Measurements from ENCODE around the gene JAKMIP2. TPM values are rescaled to one million over a fixed set of nuclear protein-coding genes. Genes with fewer than 3 reads are reported as not detected.
"Not testable (repeated sequence)": the region's sequence is repeated elsewhere in the genome, so short reads cannot be mapped to it uniquely, and the experiment has no call there.

Gene JAKMIP2
- total and polyA plus RNA-seq, 4 donors: 0.93 to 3.8 (median 2.1) TPM

GRCh38 chr5:147636729-147636984 is 145.9 kb downstream of the JAKMIP2 start:
- ATAC-seq (ENCODE audit: insufficient read depth, low FRiP score) (no peak), DNase-seq (no peak)
- H3K27me3 ChIP-seq (ENCODE audit: control insufficient read depth in 3 of 3, insufficient read depth in 3 of 3, low read length in 2 of 3): no peaks in the 10 kb centered on the region
- H3K36me3 ChIP-seq (ENCODE audit: control insufficient read depth in 4 of 4, insufficient read depth in 4 of 4, low read length in 4 of 4): no peaks in the 10 kb centered on the region
- WGBS, 2 donors: 95 to 97% methylated on average over 3 of the region's 3 CpGs
- peaks cover 0 to 16% (median 0%) of the 10 kb centered on the region in 5 donors for H3K4me1 ChIP-seq (ENCODE audit: control insufficient read depth in 5 of 5, insufficient read depth in 5 of 5, low read length in 5 of 5)
- no peaks in the 10 kb centered on the region for H3K9me3 ChIP-seq (ENCODE audit: control insufficient read depth in 4 of 4, insufficient read depth in 3 of 4, low read length in 3 of 4)
- TF ChIP-seq CTCF (IDR thresholded peaks at IDR 0.05; ENCODE audit: control extremely low read depth, extremely low read depth): no peak
- no peak overlapping the region for H3K27ac ChIP-seq (ENCODE audit: low read depth in 1 of 2, low read length in 1 of 2)
- no peak overlapping the region for H3K9ac ChIP-seq (ENCODE audit: insufficient read depth in 1 of 2, low read length in 2 of 2)
- H3K4me3 ChIP-seq: no peak overlapping the region

DNA sequence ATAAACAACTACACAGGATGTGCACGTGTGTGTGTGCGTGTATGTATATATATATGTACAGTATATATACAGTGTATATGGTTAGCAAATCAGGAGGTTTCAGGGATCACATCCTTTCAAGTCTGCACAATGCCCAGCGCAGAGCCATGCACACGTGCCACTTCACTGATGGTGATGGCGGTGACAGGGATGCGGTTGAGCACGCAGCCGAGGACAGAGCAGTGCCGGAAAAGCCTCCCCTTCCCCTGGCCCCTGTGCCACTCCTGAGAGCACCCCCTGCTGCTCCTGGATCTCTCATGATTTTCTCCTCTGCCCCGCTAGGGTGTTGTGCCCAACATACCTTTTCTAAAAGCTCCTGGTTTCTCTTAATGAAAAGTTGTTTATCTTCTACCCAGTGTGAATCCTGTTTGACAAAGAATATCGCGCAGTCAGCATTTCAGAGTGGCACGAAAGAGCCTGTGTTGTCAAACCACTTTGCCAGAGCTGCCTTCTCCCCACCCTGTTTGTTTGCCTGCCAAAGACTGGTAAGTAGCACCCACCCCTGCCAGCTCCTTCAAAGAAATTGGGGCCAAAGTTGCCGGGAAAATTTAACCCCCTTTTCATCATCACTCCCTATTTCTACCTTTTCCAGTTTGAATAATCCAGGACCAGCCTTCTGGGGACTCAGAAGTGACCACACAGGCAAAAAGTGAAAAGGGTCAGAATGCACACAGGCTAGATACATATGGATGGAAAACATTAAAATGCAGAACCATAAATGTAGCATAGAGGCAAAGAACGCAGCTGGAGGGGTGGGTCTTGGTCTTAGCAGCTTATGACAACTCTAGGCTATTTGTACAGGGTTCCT is 146.4 kb downstream of the JAKMIP2 start:
- 86 to 91% methylated on average over 15 of the region's 15 CpGs for WGBS, 2 donors
- no peaks in the 10 kb centered on the region for H3K9me3 ChIP-seq (ENCODE audit: control insufficient read depth in 4 of 4, insufficient read depth in 3 of 4, low read length in 3 of 4)
- ATAC-seq (ENCODE audit: insufficient read depth, low FRiP score) (no peak), DNase-seq (no peak)
- H3K27ac ChIP-seq (ENCODE audit: low read depth in 1 of 2, low read length in 1 of 2): no peak overlapping the region
- no peaks in the 10 kb centered on the region for H3K27me3 ChIP-seq (ENCODE audit: control insufficient read depth in 3 of 3, insufficient read depth in 3 of 3, low read length in 2 of 3)
- TF ChIP-seq CTCF (IDR thresholded peaks at IDR 0.05; ENCODE audit: control extremely low read depth, extremely low read depth): no peak
- no peak overlapping the region for H3K4me3 ChIP-seq
- no peak overlapping the region for H3K9ac ChIP-seq (ENCODE audit: insufficient read depth in 1 of 2, low read length in 2 of 2)
- H3K4me1 ChIP-seq (ENCODE audit: control insufficient read depth in 5 of 5, insufficient read depth in 5 of 5, low read length in 5 of 5): peaks cover 0 to 16% (median 0%) of the 10 kb centered on the region in 5 donors
- no peaks in the 10 kb centered on the region for H3K36me3 ChIP-seq (ENCODE audit: control insufficient read depth in 4 of 4, insufficient read depth in 4 of 4, low read length in 4 of 4)

- H3K9ac ChIP-seq (ENCODE audit: insufficient read depth in 1 of 2, low read length in 2 of 2); DNase-seq; H3K4me3 ChIP-seq; H3K27me3 ChIP-seq (ENCODE audit: control insufficient read depth in 3 of 3, insufficient read depth in 3 of 3, low read length in 2 of 3); H3K9me3 ChIP-seq (ENCODE audit: control insufficient read depth in 4 of 4, insufficient read depth in 3 of 4, low read length in 3 of 4); H3K36me3 ChIP-seq (ENCODE audit: control insufficient read depth in 4 of 4, insufficient read depth in 4 of 4, low read length in 4 of 4); ATAC-seq (ENCODE audit: insufficient read depth, low FRiP score); H3K27ac ChIP-seq (ENCODE audit: low read depth in 1 of 2, low read length in 1 of 2): not testable (repeated sequence)
- WGBS, 2 donors: 74 to 84% methylated on average over 5 of the region's 5 CpGs
- H3K4me1 ChIP-seq (ENCODE audit: control insufficient read depth in 5 of 5, insufficient read depth in 5 of 5, low read length in 5 of 5): peaks cover 0 to 16% (median 0%) of the 10 kb centered on the region in 5 donors
These were observed 147.1 kb downstream of the JAKMIP2 start for GRCh38 chr5:147635439-147635838.

- Histone ChIP-seq H3K27ac (ENCODE audit: low read depth in 1 of 2, low read length in 1 of 2) (no peak overlapping the region), H3K27me3 (ENCODE audit: control insufficient read depth in 3 of 3, insufficient read depth in 3 of 3, low read length in 2 of 3) (no peaks in the 10 kb centered on the region), H3K9ac (ENCODE audit: insufficient read depth in 1 of 2, low read length in 2 of 2) (no peak overlapping the region), H3K4me3 (no peak overlapping the region), H3K9me3 (ENCODE audit: control insufficient read depth in 4 of 4, insufficient read depth in 3 of 4, low read length in 3 of 4) (no peaks in the 10 kb centered on the region), H3K36me3 (ENCODE audit: control insufficient read depth in 4 of 4, insufficient read depth in 4 of 4, low read length in 4 of 4) (no peaks in the 10 kb centered on the region), H3K4me1 (ENCODE audit: control insufficient read depth in 5 of 5, insufficient read depth in 5 of 5, low read length in 5 of 5) (peaks cover 0 to 4% (median 0%) of the 10 kb centered on the region in 5 donors)
- ATAC-seq (ENCODE audit: insufficient read depth, low FRiP score): no peak
- TF ChIP-seq CTCF (IDR thresholded peaks at IDR 0.05; ENCODE audit: control extremely low read depth, extremely low read depth): no peak
- DNase-seq: no peak
These were observed 149.4 kb downstream of the JAKMIP2 start for GRCh38 chr5:147633173-147633572.

Measured in lung (tissue), 12 donors.